Measurements from ENCODE around the gene INAVA. TPM values are rescaled to one million over a fixed set of nuclear protein-coding genes. Genes with fewer than 3 reads are reported as not detected.

INAVA gene
- total and polyA plus RNA-seq, 2 of the 13 experiments (the other 11 are each of a cell fraction or from before 2014, with no cell fraction given): 6.0 to 13.5 TPM

DNA sequence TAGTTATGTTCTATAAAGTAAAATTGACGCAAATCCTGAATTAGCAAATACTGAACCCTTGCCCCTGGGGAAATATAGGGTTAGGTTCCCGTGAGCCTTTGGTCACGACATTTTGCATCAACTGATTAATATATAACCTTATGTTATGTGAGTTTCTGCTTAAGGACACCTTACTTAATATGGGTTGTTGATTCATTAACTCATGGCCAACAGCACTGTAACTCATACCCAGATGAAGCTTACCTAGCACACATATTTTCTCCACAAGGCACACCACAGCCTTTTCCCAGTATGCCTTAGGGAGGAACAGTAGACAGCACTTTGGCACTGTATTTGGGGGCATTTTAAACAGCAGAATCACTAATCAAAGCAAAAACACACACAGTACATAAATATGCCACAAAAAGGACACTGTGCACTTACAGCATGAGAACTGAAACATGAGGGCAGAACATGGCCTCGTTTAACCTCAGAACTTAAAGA is 15.1 kb downstream of the INAVA start:
- CTCF ChIA-PET (ENCODE audit: low intra/inter-chr PET ratio, low total read pairs): no interaction called here
- 84% methylated on average over 4 of the region's 4 CpGs for WGBS (ENCODE audit: low lambda C conversion rate)
- Histone ChIP-seq H4K20me1 (ENCODE audit: insufficient read depth, low read length) (no peaks in the 10 kb centered on the region), H3K27me3 (ENCODE audit: control insufficient read depth in 1 of 2, insufficient read depth in 2 of 2, low read length in 2 of 2) (no peaks in the 10 kb centered on the region), H3K4me1 (ENCODE audit: insufficient read depth, low read length) (peaks cover 45% of the 10 kb centered on the region), H2AFZ (ENCODE audit: low read length) (no peak overlapping the region), H3K79me2 (ENCODE audit: insufficient read depth, low read length) (no peaks in the 10 kb centered on the region), H3K27ac (ENCODE audit: extremely low read length, insufficient read depth, low read length) (no peak overlapping the region), H3K9me3 (ENCODE audit: low read length) (no peaks in the 10 kb centered on the region), H3K4me3 (replicated peaks in 1 of 3; ENCODE audit: insufficient read depth in 1 of 3, low read depth in 2 of 3, low read length in 3 of 3) (no peak overlapping the region), H3K36me3 (replicated peaks in 1 of 2; ENCODE audit: control insufficient read depth in 1 of 2, insufficient read depth in 2 of 2, low read length in 2 of 2) (peaks cover 12 to 32% of the 10 kb centered on the region in 2 experiments; a peak in 4 of 5 replicates), H3K4me2 (ENCODE audit: low read depth, low read length) (no peak overlapping the region), H3K9ac (ENCODE audit: insufficient read depth, low read depth, low read length) (no peak overlapping the region)
- BruUV-seq (replicated peaks): no TSS peak
- POLR2A ChIA-PET: interaction anchor here (1.3 kb wide), 1 partner anchor 14 kb away, joined by 4 read pairs; no protein-coding TSS in a partner anchor
- no peak for ATAC-seq
- peak; percentile 8 for FAIRE-seq
- in situ Hi-C loops (cut with HindIII; ENCODE audit: extremely low pct_ligation_motif_present, low pct_unique_long_range_greater_than_20kb): no loop called here
- intact Hi-C loops (cut with micrococcal nuclease; ENCODE audit: unreplicated experiment): no loop called here
- DNase-seq (ENCODE audit: low spot score): no peak
- TF ChIP-seq, protein P1, sequence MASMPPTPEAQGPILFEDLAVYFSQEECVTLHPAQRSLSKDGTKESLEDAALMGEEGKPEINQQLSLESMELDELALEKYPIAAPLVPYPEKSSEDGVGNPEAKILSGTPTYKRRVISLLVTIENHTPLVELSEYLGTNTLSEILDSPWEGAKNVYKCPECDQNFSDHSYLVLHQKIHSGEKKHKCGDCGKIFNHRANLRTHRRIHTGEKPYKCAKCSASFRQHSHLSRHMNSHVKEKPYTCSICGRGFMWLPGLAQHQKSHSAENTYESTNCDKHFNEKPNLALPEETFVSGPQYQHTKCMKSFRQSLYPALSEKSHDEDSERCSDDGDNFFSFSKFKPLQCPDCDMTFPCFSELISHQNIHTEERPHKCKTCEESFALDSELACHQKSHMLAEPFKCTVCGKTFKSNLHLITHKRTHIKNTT (CRISPR knock-in tag; IDR thresholded peaks at IDR 0.05): no peak
- TF ChIP-seq DNMT3B (CRISPR knock-in tag; conservative IDR thresholded peaks at IDR 0.05) (no peak), RBAK (CRISPR knock-in tag; IDR thresholded peaks at IDR 0.05) (no peak), ZNF781 (CRISPR knock-in tag; IDR thresholded peaks at IDR 0.05; ENCODE audit: borderline replicate concordance, not compliant biosample characterization) (no peak), MBNL3 (CRISPR knock-in tag; conservative IDR thresholded peaks at IDR 0.05) (no peak), HOXA9 (CRISPR knock-in tag; IDR thresholded peaks at IDR 0.05; ENCODE audit: borderline replicate concordance) (no peak), ZNF331 (CRISPR knock-in tag; IDR thresholded peaks at IDR 0.05) (no peak), ZIK1 (CRISPR knock-in tag; IDR thresholded peaks at IDR 0.05; ENCODE audit: borderline replicate concordance, low read depth) (no peak), HOXA7 (CRISPR knock-in tag; IDR thresholded peaks at IDR 0.05) (no peak), GFI1 (CRISPR knock-in tag; IDR thresholded peaks at IDR 0.05; ENCODE audit: borderline replicate concordance) (no peak), ZBTB3 (CRISPR knock-in tag; IDR thresholded peaks at IDR 0.05; ENCODE audit: borderline replicate concordance, low read depth) (no peak), FOXA1 (IDR thresholded peaks at IDR 0.05) (no peak), FOXA1 (CRISPR knock-in tag; IDR thresholded peaks at IDR 0.05) (no peak), MAFK (conservative IDR thresholded peaks at IDR 0.05 in 1 of 2, IDR thresholded peaks at IDR 0.05 in 1 of 2; ENCODE audit: low read length in 2 of 2) (no peak), ZSCAN25 (CRISPR knock-in tag; IDR thresholded peaks at IDR 0.05) (no peak), MAFG (CRISPR knock-in tag; IDR thresholded peaks at IDR 0.05) (no peak), NBN (conservative IDR thresholded peaks at IDR 0.05) (no peak)
- TF ChIP-seq, protein P2, sequence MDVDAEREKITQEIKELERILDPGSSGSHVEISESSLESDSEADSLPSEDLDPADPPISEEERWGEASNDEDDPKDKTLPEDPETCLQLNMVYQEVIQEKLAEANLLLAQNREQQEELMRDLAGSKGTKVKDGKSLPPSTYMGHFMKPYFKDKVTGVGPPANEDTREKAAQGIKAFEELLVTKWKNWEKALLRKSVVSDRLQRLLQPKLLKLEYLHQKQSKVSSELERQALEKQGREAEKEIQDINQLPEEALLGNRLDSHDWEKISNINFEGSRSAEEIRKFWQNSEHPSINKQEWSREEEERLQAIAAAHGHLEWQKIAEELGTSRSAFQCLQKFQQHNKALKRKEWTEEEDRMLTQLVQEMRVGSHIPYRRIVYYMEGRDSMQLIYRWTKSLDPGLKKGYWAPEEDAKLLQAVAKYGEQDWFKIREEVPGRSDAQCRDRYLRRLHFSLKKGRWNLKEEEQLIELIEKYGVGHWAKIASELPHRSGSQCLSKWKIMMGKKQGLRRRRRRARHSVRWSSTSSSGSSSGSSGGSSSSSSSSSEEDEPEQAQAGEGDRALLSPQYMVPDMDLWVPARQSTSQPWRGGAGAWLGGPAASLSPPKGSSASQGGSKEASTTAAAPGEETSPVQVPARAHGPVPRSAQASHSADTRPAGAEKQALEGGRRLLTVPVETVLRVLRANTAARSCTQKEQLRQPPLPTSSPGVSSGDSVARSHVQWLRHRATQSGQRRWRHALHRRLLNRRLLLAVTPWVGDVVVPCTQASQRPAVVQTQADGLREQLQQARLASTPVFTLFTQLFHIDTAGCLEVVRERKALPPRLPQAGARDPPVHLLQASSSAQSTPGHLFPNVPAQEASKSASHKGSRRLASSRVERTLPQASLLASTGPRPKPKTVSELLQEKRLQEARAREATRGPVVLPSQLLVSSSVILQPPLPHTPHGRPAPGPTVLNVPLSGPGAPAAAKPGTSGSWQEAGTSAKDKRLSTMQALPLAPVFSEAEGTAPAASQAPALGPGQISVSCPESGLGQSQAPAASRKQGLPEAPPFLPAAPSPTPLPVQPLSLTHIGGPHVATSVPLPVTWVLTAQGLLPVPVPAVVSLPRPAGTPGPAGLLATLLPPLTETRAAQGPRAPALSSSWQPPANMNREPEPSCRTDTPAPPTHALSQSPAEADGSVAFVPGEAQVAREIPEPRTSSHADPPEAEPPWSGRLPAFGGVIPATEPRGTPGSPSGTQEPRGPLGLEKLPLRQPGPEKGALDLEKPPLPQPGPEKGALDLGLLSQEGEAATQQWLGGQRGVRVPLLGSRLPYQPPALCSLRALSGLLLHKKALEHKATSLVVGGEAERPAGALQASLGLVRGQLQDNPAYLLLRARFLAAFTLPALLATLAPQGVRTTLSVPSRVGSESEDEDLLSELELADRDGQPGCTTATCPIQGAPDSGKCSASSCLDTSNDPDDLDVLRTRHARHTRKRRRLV (CRISPR knock-in tag; IDR thresholded peaks at IDR 0.05): no peak
- TF ChIP-seq, protein P3, sequence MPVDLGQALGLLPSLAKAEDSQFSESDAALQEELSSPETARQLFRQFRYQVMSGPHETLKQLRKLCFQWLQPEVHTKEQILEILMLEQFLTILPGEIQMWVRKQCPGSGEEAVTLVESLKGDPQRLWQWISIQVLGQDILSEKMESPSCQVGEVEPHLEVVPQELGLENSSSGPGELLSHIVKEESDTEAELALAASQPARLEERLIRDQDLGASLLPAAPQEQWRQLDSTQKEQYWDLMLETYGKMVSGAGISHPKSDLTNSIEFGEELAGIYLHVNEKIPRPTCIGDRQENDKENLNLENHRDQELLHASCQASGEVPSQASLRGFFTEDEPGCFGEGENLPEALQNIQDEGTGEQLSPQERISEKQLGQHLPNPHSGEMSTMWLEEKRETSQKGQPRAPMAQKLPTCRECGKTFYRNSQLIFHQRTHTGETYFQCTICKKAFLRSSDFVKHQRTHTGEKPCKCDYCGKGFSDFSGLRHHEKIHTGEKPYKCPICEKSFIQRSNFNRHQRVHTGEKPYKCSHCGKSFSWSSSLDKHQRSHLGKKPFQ (CRISPR knock-in tag; IDR thresholded peaks at IDR 0.05; ENCODE audit: insufficient replicate concordance): no peak
